Measurements from ENCODE around the gene DLG2.

- TF ChIP-seq CTCF (IDR thresholded peaks at IDR 0.05; ENCODE audit: low read length), result no peak
- TF ChIP-seq EZH2 (IDR thresholded peaks at IDR 0.05; ENCODE audit: borderline replicate concordance, low read length), result no peak
Measured at GRCh38 chr11:85599083-85599482, 28.1 kb downstream of the DLG2 start.

All from OCI-LY1 (cell line).